SK-N-MC (cell line): ENCODE measurements around the gene MAML2.

ENCODE experiments used
- EZH2 ChIP-seq: fragments of 200-600 bp; sonication (generic); IDR thresholded peaks from one replicate; pipeline ENCODE4 v1.6.1; 2017; ENCODE audit warnings: antibody characterized with exemption
- FOXP2 ChIP-seq: optimal IDR thresholded peaks from 2 replicates; pipeline ENCODE3; 2011; ENCODE audit warnings: mild to moderate bottlenecking, moderate library complexity; ENCODE audit not compliant: insufficient read depth; ENCODE audit errors: extremely low read length, control extremely low read depth
- POLR2AphosphoS5 ChIP-seq: IDR thresholded peaks from 2 replicates; pipeline ENCODE4 v1.6.1; 2012; ENCODE audit warnings: mild to moderate bottlenecking, low read depth, low read length, borderline replicate concordance

GRCh38 chr11:96116376-96116775, 226.6 kb downstream of the MAML2 start:
- TF ChIP-seq POLR2AphosphoS5: no peak
- TF ChIP-seq EZH2: no peak
- no peak for TF ChIP-seq FOXP2
